Natural killer cell treated with Interleukin-12 subunit alpha and Interleukin-12 subunit beta and Interleukin-15 and Interleukin-18, amount 100 ng/mL, for 72 hours (primary cell): ENCODE measurements around the gene ADAM12. TPM values are rescaled to one million over a fixed set of nuclear protein-coding genes. Genes with fewer than 3 reads are reported as not detected.

ENCODE experiments used
- ATAC-seq, 2 donors: fragments of 150-1000 bp; cut with Tn5 transposase in 1 of 2; sonication (Bioruptor Pico), chemical (Tn5 transposase) in 1 of 2; 2 replicates each; pipeline ENCODE4 v1.10.0; 2021
- DNase-seq: peaks from one replicate; pipeline ENCODE4 v3.0.0; 2022; ENCODE audit warnings: low spot score
- H3K27ac Mint-ChIP-seq, 2 donors: 1 replicate in 1 of 2; 2 replicates in 1 of 2; pipeline ENCODE4 v1.8.0; 2022; ENCODE audit warnings: mixed read lengths in 2 of 2, mild to moderate bottlenecking in 1 of 2, moderate library complexity in 1 of 2
- H3K27me3 Mint-ChIP-seq, 2 donors: 1 replicate in 1 of 2; 2 replicates in 1 of 2; pipeline ENCODE4 v1.8.0; 2022; ENCODE audit warnings: mixed read lengths in 2 of 2
- H3K36me3 Mint-ChIP-seq: one replicate; pipeline ENCODE4 v1.8.0; 2022; ENCODE audit warnings: mixed read lengths
- H3K4me1 Mint-ChIP-seq, 2 donors: 1 replicate in 1 of 2; 2 replicates in 1 of 2; pipeline ENCODE4 v1.8.0; 2022; ENCODE audit warnings: low read depth in 2 of 2, mixed read lengths in 2 of 2, mild to moderate bottlenecking in 1 of 2
- H3K4me3 Mint-ChIP-seq: one replicate; pipeline ENCODE4 v1.8.0; 2022; ENCODE audit warnings: mixed read lengths
- H3K9me3 Mint-ChIP-seq: 2 replicates; pipeline ENCODE4 v1.8.0; 2022; ENCODE audit warnings: mixed read lengths
- total RNA-seq, 2 donors: library from RNA; stranded (reverse); gene quantifications; one replicate each; pipeline ENCODE4 v1.2.3, GENCODE V29; 2022

The ADAM12 gene
- total RNA-seq, 2 donors from 2014 or later: 0.06 to 0.48 TPM

GRCh38 chr10:126097558-126098225 lies 290.6 kb downstream of the ADAM12 start:
- H3K36me3 Mint-ChIP-seq: no peaks in the 10 kb centered on the region
- H3K4me3 Mint-ChIP-seq: no peak overlapping the region
- DNase-seq: no peak
- H3K27me3 Mint-ChIP-seq: peaks cover 0 to 2% of the 10 kb centered on the region in 2 donors
- no peaks in the 10 kb centered on the region for H3K4me1 Mint-ChIP-seq
- ATAC-seq: no peak
- no peaks in the 10 kb centered on the region for H3K9me3 Mint-ChIP-seq
- H3K27ac Mint-ChIP-seq: no peak overlapping the region

GRCh38 chr10:126094537-126094936 lies 293.7 kb downstream of the ADAM12 start:
- Mint-ChIP-seq H3K27me3 (peaks cover 0 to 2% of the 10 kb centered on the region in 2 donors), H3K36me3 (no peaks in the 10 kb centered on the region), H3K4me3 (no peak overlapping the region), H3K4me1 (no peaks in the 10 kb centered on the region), H3K9me3 (no peaks in the 10 kb centered on the region), H3K27ac (no peak overlapping the region)
- no peak for ATAC-seq
- DNase-seq: no peak

GRCh38 chr10:126092366-126093215 lies 295.7 kb downstream of the ADAM12 start:
- Mint-ChIP-seq H3K4me1 (no peaks in the 10 kb centered on the region), H3K9me3 (no peaks in the 10 kb centered on the region), H3K36me3 (no peaks in the 10 kb centered on the region), H3K4me3 (no peak overlapping the region), H3K27me3 (peaks cover 2 to 6% of the 10 kb centered on the region in 2 donors), H3K27ac (no peak overlapping the region)
- DNase-seq (no peak), ATAC-seq (no peak)

GRCh38 chr10:126090911-126091728 lies 297.2 kb downstream of the ADAM12 start:
- Mint-ChIP-seq H3K27me3 (peaks cover 2 to 11% of the 10 kb centered on the region in 2 donors), H3K9me3 (no peaks in the 10 kb centered on the region), H3K36me3 (no peaks in the 10 kb centered on the region), H3K4me1 (no peaks in the 10 kb centered on the region), H3K4me3 (no peak overlapping the region), H3K27ac (no peak overlapping the region)
- ATAC-seq (no peak), DNase-seq (no peak)

GRCh38 chr10:126090443-126090842 lies 297.8 kb downstream of the ADAM12 start:
- no peak overlapping the region for H3K4me3 Mint-ChIP-seq
- H3K27ac Mint-ChIP-seq: no peak overlapping the region
- H3K36me3 Mint-ChIP-seq: no peaks in the 10 kb centered on the region
- H3K4me1 Mint-ChIP-seq: no peaks in the 10 kb centered on the region
- ATAC-seq: no peak
- no peak for DNase-seq
- H3K27me3 Mint-ChIP-seq: peaks cover 2 to 15% of the 10 kb centered on the region in 2 donors
- no peaks in the 10 kb centered on the region for H3K9me3 Mint-ChIP-seq

- Mint-ChIP-seq H3K9me3 (no peaks in the 10 kb centered on the region), H3K27me3 (peaks cover 2 to 19% of the 10 kb centered on the region in 2 donors), H3K4me1 (no peaks in the 10 kb centered on the region), H3K36me3 (no peaks in the 10 kb centered on the region), H3K4me3 (no peak overlapping the region), H3K27ac (no peak overlapping the region)
- DNase-seq: no peak
- no peak for ATAC-seq
Measured at GRCh38 chr10:126087796-126088505, 300.3 kb downstream of the ADAM12 start.

- Mint-ChIP-seq H3K27me3 (peaks cover 2 to 19% of the 10 kb centered on the region in 2 donors), H3K36me3 (no peaks in the 10 kb centered on the region), H3K9me3 (no peaks in the 10 kb centered on the region), H3K27ac (no peak overlapping the region), H3K4me1 (no peaks in the 10 kb centered on the region), H3K4me3 (no peak overlapping the region)
- no peak for DNase-seq
- no peak for ATAC-seq
Measured at GRCh38 chr10:126087153-126087680, 301.1 kb downstream of the ADAM12 start.

- ATAC-seq (no peak), DNase-seq (no peak)
- H3K4me1 Mint-ChIP-seq: no peaks in the 10 kb centered on the region
- H3K27me3 Mint-ChIP-seq: peaks cover 8 to 19% of the 10 kb centered on the region in 2 donors
- no peak overlapping the region for H3K4me3 Mint-ChIP-seq
- no peaks in the 10 kb centered on the region for H3K36me3 Mint-ChIP-seq
- no peak overlapping the region for H3K27ac Mint-ChIP-seq
- H3K9me3 Mint-ChIP-seq: no peaks in the 10 kb centered on the region
Measured at GRCh38 chr10:126085806-126086205, 302.5 kb downstream of the ADAM12 start.

- no peaks in the 10 kb centered on the region for H3K36me3 Mint-ChIP-seq
- ATAC-seq: no peak
- no peak overlapping the region for H3K4me3 Mint-ChIP-seq
- H3K27me3 Mint-ChIP-seq: peaks cover 10 to 24% of the 10 kb centered on the region in 2 donors
- no peak overlapping the region for H3K27ac Mint-ChIP-seq
- no peaks in the 10 kb centered on the region for H3K9me3 Mint-ChIP-seq
- no peaks in the 10 kb centered on the region for H3K4me1 Mint-ChIP-seq
- DNase-seq: no peak
Measured at GRCh38 chr10:126084369-126084768, 303.9 kb downstream of the ADAM12 start.

- H3K36me3 Mint-ChIP-seq: no peaks in the 10 kb centered on the region
- H3K4me1 Mint-ChIP-seq: no peaks in the 10 kb centered on the region
- no peaks in the 10 kb centered on the region for H3K9me3 Mint-ChIP-seq
Measured at GRCh38 chr10:126083009-126083408, 305.3 kb downstream of the ADAM12 start.

GRCh38 chr10:126081841-126082466 lies 306.3 kb downstream of the ADAM12 start:
- no peak for DNase-seq
- Mint-ChIP-seq H3K27ac (no peak overlapping the region), H3K9me3 (no peaks in the 10 kb centered on the region)

More at GRCh38 chr10:126083009-126083408, 305.3 kb downstream of the ADAM12 start:
- DNase-seq: no peak
- peaks cover 12 to 22% of the 10 kb centered on the region in 2 donors for H3K27me3 Mint-ChIP-seq
- H3K4me3 Mint-ChIP-seq: no peak overlapping the region
- H3K27ac Mint-ChIP-seq: no peak overlapping the region
- no peak for ATAC-seq

GRCh38 chr10:126080879-126081411 lies 307.3 kb downstream of the ADAM12 start:
- Mint-ChIP-seq H3K9me3 (no peaks in the 10 kb centered on the region), H3K27ac (no peak overlapping the region), H3K27me3 (peaks cover 12 to 14% of the 10 kb centered on the region in 2 donors), H3K4me3 (no peak overlapping the region), H3K4me1 (no peaks in the 10 kb centered on the region), H3K36me3 (no peaks in the 10 kb centered on the region)
- no peak for ATAC-seq
- DNase-seq: no peak

More at GRCh38 chr10:126081841-126082466, 306.3 kb downstream of the ADAM12 start:
- Mint-ChIP-seq H3K36me3 (no peaks in the 10 kb centered on the region), H3K4me1 (no peaks in the 10 kb centered on the region), H3K27me3 (peaks cover 12 to 14% of the 10 kb centered on the region in 2 donors), H3K4me3 (no peak overlapping the region)
- ATAC-seq: no peak
